GM18517 (cell line): ENCODE results near the gene THBS4.

Experiments used
- ATAC-seq: cut with Tn5 transposase; IDR thresholded peaks from one replicate; pipeline ENCODE4 v1.9.1; 2021; ENCODE audit warnings: mild to moderate bottlenecking, moderate library complexity; ENCODE audit not compliant: unreplicated experiment

The THBS4 gene

DNA sequence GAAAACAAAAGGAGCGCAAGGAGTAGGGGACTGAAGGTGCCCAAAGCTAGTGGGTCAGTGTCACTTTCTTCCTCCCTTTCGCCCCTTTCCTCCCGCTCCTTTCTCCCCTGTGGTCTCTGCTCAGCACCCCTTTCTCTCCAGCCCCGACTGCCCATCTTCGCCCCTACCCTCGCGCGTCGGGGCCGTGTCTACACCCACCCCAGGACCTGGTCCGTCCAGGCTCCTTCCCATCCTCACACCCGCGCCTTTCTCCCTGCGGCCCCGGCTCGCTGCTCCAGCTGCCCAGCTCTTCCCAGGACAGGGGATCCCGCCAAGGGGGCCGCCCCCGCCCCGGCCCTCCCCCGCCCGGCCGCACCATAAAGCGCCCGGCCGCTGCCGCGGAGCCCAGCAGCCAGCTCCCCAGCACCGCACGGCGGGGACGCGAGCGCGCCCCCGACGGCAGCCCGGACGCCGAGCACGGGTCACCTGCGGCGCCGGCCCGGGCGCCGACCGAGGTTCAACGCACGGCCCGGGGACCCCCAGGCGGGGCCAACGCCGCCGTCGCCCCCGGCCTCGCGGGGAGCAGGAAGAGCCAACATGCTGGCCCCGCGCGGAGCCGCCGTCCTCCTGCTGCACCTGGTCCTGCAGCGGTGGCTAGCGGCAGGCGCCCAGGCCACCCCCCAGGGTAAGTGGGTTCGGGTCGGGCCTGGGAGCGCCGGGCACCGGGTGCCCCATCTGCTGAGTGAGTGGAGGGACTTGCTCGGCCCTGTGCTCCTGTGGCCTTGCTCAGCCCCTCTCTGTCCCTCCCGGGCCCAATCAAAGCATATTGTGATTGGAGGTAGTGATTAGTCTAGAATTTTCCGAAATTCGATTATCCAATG is at the start of gene THBS4:
Gene THBS4 (plus strand): TSS at position 387 of the 860 bp plus-strand sequence. CDS start 190 bp downstream, at position 577.
- ATAC-seq: no peak

DNA sequence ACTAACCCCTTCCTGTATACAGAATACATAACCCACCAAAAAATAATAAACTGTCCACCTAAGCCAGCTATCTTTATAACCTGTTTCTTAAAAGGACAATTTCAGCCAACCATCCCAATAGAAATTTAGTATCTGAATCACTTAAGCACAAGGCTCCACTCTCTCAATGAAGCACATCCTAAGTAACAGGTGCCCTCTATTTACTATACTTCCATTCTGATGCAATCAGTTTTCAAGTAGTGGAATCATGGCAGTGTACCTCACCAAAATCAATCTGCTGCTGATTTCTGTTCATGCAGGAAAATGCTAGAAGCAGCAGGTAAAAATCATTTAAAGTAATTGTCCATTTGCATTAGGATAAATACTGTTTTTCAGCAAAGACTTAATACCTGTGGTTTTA is 48.9 kb upstream of the THBS4 start:
- ATAC-seq: no peak

- peak; percentile 58 for ATAC-seq
Observed at GRCh38 chr5:79990205-79990597, 44.9 kb upstream of the THBS4 start.

DNA sequence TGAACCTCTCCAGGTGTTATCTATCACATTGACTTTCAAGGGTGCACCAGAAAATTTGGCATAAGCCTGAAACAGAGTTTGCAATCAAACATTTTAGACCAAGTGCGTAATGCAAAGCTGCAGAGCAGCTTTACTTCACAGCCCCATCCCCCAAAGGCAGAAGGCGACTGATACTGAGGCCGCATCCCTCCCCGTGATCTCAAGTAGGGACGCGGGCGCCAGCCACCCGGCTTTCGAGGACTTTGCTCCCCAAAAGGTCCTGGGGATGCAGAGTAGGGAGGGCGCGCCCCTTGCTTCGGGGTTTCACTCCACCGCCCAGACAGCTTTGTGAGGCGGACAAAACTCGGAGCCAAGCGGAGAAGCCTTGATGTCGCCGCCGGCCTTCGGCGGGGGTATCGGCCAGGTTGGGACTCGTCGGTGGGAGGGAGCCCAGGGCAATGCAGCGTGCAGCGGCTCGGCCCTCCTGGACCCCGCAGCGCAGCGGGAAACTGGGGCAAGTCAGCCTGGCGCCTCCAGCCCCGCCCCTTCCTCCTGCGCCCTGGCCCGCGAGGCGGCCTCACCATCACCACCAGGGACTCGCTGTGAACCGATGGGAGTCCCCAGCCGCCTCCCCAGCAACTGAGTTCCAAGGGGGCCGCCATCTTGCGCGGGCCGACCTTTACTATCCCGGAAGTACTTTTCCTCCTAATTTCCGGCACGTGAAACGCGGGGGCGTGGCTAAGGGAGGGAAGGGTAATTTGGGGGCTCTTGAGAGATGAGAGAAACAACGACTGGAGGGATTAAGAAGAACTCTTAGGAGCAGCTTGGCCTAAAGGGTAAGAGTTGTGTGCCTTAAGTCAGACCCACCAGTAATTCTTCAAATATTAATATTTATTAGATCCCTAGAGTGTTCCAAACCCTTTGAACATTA is 44.3 kb upstream of the THBS4 start, which contains the start of gene MTX3:
Gene MTX3 (minus strand): TSS at position 665 of the 910 bp plus-strand sequence. CDS start 24 bp downstream, at position 641.
- peak; percentile 81 for ATAC-seq

DNA sequence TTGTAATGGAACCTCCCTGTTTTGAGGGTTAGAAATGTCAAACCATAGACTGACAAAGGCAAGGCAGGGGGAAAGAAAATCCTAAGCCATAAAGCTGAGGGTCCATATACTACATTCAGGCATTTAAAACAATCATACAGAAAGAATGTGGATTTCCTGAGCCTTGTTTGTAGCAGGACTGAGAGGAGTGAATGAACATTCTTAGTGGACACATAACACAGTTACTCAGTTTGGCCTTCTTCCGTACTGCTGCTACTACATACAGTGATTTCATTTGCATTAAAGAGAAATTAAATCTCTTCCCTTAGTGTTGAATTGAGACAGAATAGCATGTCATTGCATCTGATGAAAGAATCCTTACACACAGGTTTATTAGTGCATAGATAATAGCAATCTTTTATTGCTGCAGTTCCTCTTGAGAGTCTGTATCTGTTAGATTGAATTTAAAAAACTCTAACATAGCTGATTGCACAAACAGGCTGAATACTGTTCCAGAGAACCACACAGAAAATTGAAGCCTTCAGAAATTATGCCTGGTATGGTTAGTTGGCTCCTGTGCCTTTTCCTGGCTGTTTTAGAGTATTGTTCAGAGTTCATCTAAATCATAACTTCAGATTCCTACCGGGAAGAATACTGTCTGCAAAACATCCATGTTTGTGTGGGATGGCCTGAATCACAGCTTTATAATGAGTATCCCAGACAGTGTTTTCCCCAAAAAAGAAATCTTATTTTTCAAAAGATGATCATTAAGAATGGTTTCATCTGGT is 42.1 kb upstream of the THBS4 start:
- no peak for ATAC-seq

GRCh38 chr5:79999722-80000121 is 35.4 kb upstream of the THBS4 start:
- no peak for ATAC-seq

DNA sequence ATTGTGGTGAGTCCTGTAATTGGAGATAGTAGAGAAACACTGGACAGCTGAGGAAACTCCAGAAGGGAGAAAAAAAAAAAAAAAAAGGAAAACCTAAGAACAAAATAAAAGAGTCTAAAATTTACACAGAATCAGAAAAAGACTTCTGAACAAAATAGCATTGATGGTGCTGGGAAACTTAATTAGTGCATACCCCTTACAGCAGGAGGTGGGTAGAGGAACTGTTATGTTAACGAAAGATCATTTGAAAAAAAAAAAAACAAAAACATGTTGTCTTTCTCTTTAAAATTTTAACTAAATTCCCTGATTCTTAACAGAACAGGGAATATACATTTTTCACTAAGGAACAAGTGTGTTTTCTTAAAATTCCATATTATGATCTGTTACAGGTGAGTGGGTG is 32.5 kb upstream of the THBS4 start:
- no peak for ATAC-seq

DNA sequence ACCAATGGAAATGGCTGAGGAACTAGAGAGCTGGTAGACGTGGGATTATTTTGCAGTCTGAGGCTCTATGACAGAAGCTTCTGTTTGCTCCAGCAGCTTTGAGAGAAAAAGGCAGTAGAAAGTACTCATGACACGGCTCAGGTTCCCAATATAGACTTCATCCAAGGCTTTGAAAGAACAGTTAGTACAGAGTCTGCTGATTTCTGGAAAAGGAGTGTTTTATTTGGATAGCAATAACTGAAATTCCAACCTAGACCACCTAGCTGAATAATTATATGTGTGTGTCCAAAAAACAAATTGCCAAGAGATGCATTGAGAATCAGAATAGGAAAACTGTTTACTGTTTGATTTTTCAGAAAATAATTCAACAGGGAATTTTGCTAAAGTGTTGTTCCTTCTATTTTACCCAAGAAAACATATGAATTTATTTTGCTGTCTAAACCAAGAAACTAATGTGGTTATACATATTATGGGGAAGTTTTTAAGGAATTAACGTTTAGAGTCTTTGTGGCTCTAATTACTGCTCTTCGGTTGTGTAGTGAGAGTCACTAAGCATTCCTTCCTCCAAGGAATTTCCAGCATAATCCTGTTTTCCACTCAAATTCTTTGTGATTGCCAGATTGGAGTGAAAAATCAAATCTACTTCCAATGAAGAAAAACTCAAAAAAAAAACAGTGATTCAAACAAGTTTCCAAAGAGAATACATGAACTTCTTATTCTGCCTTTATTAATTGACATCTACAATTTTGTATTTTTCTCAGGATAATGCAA is 26.0 kb upstream of the THBS4 start:
- no peak for ATAC-seq

GRCh38 chr5:80010754-80011392 is 24.3 kb upstream of the THBS4 start:
- no peak for ATAC-seq

DNA sequence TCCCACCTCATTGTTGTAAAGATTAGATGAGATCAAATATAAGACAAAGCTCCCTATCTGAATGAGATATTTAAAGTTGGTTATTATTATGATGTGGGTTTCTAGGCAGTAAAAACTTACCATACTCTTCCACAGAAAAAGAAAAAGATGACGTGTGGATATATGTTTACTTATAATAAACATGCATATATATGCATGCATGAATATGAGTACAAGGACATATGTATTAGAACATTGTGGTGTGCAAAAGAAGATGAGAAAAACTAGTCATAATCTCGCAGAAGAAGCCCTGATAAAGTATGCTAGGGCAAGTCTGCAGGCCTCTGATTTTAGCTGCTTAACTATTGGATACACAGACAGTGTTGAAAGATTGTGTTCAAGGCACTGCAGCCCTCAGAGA is 10.1 kb upstream of the THBS4 start:
- ATAC-seq: no peak

DNA sequence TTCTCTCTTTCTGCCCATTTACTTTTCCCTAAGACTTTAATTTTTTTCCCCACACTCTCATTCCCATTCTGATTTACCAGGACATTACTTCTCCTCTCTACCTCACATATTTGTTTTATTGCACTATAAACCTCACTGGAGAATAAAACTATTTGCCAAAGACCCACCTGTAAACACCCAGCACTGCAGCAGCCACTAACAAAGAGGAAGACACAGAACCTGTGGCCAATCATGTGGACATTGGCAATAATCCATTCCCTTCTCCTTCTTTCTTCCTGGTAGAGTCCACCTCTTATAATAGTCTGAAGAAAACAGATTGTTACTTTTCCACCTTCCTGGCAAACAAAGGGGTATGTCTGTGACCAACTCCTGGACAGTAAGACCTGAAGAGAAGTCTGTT is 8.3 kb upstream of the THBS4 start:
- ATAC-seq: no peak

- ATAC-seq: no peak
Observed at GRCh38 chr5:80031109-80031508, 4.0 kb upstream of the THBS4 start.

- no peak for ATAC-seq
Observed at GRCh38 chr5:80033513-80033912, 1.6 kb upstream of the THBS4 start.

GRCh38 chr5:80034559-80034958 is 589 bp upstream of the THBS4 start:
- no peak for ATAC-seq

DNA sequence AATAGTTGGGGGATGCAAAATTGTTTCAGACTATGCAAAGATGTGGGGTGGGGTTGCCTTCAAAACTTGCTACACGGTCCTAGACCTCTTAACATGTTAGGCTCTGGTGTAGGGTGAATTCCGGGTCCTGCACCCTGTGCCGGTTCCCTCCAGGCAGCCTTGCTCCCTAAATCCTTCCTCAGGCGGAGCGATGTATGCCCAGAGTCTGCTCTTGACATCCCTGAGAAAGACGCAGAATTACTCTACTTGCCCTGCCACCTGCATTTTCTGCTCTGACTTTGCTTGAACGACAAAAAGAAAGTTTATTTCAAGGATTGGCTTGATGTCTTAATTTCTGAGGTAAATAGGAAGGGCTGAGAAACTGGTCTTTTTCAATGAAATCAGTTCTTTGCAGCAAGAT is 691 bp downstream of the THBS4 start:
- no peak for ATAC-seq

DNA sequence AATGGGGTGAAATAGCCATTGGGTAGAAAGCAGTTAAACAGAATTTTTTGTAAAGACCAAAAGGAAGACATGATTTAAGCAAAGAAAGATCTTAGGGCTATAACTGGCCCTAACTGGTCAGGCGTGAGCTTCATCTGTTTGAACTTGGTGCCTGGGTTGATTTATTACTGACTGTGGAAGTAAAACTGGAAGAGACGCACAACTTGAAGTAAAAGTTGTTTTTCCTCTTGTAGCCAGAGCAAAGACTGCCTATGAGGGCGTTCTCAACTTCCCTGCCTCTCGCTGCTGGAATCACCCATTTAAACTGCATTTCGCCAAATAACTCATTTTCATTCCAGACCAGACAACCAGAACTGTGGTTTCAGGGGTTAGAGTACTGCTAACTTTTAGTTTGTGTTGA is 1.5 kb downstream of the THBS4 start:
- ATAC-seq: no peak

GRCh38 chr5:80037366-80037765 is 2.2 kb downstream of the THBS4 start:
- no peak for ATAC-seq

- no peak for ATAC-seq
Observed at GRCh38 chr5:80039650-80040049, 4.5 kb downstream of the THBS4 start.

- ATAC-seq: no peak
Observed at GRCh38 chr5:80041527-80041926, 6.4 kb downstream of the THBS4 start.

DNA sequence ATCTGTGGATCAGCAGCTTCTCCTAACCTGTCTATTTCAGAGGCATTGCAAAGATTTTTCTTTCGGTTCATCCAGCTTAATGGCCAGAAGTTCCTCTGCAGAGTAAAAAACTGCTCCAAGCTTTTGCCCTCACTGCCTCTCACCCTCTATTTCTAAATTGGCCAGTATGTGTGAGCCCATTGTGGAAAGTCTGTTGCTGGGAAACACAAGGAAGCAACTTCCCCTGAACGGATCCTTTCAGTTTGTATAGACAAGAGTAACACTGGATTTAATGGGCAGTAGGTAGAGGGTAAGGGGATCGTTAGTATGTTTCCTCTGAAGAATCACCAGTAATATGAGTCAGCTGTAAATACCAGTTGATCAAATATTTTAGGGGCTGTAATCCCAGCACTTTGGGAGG is 7.2 kb downstream of the THBS4 start:
- no peak for ATAC-seq
